NCI-H187 treated with DMSO at 0.1 percent for 48 hours (cell line): ENCODE results near the gene SSR2.
"Not testable (repeated sequence)": the region's sequence is repeated elsewhere in the genome, so short reads cannot be mapped to it uniquely, and the experiment has no call there.

ENCODE experiments used
- DNase-seq: peaks from one replicate; lab custom pipeline; 2025; lab: John Stamatoyannopoulos, UW

Gene SSR2

DNA sequence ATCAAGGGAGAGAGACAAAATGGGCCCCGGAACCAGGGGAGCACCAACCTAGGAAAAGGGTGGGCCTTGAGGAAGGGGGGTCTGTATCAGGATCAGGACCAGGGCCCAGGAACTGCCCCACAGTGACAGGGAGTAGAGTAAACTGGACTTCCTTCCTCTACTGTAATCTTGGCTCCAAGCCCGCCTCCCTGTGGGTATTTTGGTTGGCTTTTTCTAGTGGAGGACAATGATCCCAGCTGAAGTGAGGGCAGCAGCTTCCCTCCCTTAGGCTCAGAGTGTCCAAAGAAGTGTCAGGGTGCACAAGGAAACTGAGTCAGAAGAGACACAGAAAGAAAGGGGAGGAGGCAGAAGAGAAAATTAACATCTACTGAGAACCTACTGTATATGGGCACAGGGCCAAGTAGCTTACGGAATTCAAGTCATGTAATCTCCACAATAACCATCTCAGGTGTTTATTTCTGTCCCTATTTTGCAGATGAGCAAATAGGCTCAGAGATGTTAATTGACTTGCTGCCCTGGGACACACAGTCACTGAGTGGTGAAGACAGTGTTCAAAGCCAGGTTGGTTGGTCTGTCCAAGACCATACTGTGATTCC is 28.0 kb upstream of the SSR2 start:
- DNase-seq: no peak

DNA sequence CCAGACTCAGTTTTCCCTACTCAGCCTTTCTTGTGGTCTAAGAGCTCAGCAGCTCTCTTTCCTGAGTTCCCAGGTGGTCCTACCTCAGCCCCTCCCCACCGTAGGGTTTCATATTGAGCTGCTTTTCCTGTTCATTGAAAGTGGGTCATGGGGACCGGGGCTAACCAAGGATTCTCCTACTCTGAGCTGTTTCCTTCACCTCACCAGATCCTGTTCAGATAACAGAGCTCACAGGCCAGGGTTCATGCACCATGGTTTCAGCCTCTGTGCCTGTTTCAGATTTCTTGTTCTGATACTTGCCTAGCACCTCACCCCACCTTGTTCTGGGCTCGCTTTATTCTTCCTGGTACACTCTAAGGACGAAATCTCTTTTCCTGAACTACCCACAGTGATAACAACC is 24.3 kb upstream of the SSR2 start:
- DNase-seq: no peak

DNA sequence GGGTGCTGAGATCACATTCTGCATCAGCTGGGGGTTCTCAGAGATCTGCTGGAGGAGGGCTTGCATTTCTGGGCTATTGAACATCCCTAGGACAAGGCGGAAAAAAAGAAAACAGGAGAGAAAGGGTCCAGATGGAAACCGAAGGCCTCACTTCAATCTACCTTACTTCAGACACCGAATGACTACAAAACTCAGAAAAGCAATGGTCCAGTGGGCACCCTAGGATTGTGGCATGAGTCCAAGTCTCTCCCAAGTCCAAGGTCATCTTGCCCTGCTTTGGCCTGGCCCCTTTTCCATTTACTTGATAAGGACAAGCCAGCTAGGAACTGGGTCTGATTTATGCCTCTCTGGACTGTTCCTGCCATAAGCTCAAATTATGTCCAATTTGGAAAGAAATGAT is 22.1 kb upstream of the SSR2 start:
- no peak for DNase-seq

DNA sequence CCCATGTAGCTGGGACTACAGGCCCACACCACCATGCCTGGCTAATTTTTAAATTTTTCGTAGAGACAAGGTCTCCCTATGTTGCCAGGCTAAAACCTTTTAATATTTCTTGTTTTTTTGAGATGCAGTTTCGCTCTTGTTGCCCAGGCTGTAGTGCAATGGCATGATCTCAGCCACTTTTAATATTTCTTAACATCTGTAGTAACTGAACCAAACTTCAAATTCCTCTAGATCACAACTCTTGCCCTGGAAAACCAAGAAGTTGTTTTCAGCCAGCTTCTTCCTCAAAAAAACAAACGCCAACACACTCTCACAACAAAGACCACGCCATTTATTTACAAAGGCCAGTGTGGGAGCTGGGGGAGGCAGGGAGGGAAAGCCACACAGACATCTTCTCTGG is 14.2 kb upstream of the SSR2 start:
- DNase-seq: not testable (repeated sequence)

DNA sequence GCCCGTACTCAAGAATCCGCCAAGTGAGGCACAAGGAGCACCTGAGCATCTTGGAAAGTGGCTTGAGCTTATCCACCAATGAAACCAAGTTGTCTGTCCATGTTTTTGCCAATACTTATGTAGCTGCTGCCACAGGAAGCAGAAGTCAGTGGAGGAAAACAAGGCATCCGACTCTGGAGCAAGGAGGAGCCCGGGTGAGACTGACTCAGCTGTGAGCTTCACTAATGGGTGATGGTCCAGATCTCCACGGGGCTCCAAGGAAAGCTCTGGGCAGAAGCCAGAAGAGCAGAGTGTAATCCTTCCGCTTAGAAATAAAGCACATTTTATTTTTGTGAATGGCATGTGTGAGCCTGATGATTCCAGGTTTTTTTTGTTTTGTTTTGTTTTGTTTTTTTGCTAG is 12.3 kb upstream of the SSR2 start:
- DNase-seq: no peak

DNA sequence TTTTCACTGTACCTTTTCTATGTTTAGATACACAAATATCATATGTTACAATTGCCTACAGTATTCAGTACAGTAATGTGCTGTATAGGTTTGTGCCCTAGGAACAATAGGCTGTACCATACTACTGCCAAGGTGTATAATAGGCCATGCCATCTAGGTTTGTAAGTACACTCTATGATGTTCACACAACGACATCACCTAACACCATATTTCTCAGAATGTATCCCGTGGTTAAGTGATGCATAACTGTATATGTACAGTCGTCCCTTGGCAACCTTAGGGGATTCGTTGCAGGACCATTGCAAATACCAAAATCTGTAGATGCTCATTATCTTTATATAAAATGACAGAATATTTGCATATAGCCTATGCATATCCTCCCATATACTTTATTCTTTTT is 5.8 kb upstream of the SSR2 start:
- DNase-seq: no peak

DNA sequence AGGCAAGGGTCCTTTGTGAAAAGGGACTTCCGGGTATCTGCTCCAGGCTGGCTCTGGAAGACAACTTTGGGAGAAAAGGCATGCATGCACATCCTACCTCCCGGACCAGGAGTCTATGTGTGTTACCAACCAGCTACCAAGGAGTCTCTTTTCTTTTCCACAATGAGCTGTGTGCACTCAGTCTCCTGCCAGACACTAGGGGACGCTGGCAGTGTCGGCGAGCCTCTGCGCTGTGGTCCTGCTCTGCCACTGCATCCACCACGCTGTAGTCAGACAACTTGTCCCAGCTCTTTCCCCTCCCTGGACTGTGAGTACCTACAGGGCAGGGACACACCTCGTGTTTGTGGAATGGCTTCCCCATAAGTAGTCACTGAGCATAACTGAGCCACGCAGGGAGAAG is 5.1 kb upstream of the SSR2 start:
- DNase-seq: no peak

DNA sequence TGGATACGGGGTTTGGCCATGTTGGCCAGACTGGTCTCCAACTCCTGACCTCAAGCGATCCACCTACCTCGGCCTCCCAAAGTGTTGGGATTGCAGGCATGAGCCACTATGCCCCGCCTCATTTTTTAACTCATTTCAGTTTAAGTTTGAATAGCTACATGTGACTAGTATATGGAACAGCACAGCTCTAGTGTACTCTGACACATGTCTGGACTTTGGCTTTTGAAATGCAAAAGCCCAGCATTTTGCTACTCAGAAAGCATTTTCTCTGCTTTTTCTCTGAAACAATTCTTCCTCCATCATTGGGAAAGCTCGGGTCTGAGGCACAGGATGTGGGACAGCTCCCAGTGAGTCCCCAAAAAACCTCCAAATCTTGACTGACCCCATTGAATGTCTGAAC is 4.0 kb upstream of the SSR2 start:
- no peak for DNase-seq

DNA sequence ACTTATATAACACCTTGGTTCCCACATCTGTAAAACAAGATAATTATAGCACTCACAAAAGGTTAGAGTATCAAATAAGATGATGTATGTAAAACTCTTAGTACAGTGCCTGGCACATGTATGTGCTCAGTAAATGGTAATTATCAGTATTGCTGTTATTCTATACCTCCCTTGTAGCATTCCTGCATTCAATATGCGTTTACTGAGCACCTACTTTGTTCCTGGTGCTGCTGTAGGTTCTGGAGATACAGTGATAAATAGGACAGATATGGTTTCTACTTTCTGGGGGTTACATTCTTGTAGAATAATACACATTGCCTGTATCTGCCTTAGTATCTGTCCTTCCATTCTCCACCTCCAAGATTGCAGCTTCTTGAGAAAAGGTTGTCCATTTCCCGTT is 1.2 kb upstream of the SSR2 start:
- DNase-seq: no peak

DNA sequence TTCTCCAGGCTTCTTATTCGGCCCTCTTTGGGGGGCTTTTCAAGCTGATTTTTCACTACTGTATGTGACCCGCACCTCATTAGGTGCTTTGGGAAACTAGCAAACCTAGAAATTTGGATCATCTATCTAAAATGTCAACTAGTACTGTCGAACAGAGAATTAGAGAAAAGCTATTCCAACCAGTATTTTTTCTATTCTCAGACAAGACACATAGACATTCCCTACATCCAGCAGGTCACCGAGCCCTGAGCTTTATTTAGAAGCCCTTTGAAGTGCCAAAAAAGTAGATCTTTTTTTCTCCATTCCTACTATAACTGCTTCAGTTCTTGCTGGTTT is 310 bp upstream of the SSR2 start:
- DNase-seq: no peak

DNA sequence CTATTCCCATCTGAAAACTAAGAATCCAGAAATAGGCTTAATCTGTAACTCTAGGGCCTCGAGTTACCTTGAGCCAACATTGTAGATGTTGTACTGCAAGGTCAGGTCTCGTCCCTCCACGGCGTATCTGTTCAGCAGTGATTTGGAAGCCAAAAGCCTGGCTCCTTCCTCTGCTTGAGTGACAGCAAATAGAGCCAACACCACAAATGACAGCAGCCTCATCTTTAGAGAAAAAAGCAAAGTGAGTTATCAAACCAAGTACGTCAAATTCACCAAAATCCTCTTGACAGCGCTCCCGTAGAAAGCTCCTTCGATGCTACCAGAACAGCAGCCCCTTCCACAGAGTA is 832 bp downstream of the SSR2 start:
- no peak for DNase-seq

DNA sequence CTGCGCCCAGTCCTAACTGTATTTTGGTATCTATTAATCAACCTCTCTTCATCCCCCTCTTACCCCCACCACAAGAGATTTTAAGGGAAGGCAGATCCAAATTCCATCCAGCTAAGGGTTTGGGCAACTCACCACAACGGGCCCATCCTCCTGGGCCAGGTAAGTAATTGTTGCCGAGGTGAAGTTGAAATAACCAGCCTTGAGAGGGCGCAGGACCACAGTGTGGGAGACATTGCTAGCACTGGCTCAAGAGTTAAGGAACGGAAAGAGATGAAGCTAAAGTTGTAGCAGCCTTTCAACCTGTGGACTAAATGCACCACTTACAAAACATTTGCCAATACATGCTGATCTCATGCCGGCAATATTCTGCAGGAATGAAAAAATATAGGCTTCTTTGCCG is 5.9 kb downstream of the SSR2 start:
- DNase-seq: no peak

DNA sequence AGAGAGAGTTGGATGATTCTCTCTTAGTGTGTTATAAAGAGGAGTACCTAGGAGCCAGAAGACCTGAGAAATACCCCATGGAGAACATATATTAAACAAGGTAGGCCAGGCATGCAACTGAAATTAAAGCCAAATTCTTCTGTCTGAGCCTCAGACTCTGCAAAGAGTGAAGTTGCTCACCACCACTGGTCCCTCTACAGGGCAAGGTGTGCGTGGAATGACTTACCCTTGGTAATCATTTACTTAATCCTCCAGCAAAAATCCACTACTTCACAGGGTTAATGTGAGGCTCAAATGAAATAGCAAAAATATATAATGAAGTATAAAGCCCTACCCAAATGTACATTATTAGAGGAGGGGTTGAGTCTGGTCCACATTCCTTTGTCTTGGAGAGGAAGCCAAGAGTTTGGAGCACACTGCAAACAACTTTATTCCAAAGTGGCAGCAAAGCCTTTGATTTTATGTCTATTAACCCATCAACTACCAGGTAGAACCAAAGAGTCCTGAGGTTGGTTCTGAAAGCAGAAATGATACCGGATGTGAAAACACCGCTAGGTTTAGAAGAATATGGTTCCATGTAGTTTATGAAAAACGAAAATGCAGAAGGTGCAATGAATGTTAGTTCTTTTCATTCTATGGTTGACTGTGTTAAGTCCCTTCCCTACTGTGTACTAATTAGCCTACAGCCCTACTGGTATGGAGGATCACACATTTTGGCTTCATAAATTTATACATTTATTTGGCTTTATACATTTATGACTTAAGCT is 8.5 kb downstream of the SSR2 start:
- no peak for DNase-seq

DNA sequence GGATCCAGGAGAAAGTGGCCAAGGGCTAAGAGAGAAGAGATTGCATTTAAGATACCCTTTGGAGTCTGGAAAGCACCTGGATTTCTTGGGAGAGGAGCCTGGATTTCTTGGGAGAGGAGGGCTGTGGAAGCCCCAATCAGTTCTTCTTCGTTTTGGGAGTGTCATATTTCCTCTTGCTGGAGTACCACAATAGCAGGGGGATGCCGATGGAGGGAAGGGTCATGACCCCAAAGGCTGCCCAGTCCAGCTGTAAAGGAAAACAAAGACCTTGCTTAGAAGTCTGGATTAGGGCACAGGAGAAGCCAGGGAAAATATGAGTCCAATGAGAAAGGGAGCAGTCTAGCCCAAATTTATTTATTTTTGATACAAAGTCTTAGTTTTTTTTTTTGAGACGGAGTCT is 11.3 kb downstream of the SSR2 start:
- DNase-seq: no peak

DNA sequence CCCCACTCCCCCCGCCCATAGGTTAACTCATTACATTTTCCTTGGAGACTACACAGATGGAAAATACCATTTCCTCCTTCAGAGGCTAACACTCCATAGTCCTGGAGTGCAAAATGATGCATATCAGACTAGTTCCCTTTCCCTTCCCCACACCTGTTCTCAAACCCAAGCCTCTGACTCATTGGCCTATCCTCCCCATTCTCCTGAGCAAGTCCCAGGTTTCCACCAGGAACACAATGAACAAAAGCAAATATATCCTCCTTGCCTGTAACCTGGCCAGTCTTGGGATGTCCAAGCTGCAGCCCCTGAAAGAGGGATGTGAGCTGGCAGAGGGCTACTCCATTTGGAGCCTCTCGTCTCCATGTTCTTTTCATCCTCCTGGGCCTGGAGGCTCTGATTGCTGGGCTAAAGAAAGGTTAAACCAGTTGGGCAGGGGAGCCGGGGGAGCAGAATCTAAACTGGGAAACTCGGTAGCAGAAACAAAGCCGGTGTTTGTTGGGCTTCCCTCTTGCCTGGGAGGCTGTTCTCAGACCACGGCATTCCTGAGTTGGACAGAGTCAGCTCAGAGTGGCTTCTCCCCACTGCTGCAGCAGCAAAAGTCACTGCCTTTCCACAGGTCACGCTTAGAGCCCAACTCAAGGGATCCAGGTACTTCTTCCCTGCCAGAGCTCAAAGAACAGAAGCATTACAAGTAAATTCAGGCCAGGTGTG is 13.9 kb downstream of the SSR2 start:
- no peak for DNase-seq

DNA sequence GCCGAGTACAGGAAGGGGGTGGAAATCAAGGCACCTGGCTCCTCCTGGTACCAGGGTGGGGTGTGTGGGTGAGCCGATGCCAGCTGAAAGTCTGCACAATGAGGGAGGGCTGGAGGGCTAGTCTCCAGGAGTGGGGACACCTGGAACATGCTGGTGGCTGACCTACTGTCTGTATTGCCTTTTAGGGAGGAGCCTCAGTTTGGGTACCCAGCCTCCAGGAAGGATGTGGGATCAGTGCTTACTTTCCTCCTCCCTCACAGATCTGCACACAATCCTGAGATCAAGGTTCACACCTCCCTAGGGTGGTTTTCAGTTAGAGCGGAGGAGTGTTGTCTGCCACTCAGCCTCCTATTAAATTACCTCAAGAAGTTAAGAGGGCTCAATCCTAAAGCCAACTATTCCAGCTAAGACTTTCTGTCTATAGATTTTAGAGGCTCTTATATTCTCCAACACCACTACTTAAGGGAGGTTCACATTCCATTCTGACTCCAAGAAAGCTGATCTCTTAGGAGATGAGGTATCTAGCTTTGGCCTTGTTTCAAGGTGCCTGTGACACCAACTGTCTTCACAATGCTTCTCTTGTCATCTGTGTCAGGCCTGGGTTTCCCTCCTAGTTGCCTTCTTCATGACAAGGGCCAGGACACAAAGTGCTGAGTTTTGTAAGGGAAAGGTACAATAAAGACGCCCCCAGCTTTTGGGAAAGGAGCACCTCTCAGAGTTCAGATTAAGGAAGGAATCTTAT is 15.7 kb downstream of the SSR2 start:
- DNase-seq: no peak

DNA sequence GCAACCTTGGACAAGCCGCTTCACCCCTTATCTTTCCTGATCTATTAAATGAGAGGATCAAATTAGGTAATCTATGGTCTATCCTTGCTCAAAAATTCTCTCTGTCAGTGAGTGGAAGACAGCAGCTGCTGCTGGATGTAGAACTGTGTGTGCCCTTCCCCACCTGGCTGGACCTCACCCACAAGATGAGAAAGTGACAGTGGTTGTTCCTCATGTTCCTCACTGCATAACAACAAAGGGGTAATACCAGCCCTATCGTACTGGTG is 16.9 kb downstream of the SSR2 start:
- no peak for DNase-seq

DNA sequence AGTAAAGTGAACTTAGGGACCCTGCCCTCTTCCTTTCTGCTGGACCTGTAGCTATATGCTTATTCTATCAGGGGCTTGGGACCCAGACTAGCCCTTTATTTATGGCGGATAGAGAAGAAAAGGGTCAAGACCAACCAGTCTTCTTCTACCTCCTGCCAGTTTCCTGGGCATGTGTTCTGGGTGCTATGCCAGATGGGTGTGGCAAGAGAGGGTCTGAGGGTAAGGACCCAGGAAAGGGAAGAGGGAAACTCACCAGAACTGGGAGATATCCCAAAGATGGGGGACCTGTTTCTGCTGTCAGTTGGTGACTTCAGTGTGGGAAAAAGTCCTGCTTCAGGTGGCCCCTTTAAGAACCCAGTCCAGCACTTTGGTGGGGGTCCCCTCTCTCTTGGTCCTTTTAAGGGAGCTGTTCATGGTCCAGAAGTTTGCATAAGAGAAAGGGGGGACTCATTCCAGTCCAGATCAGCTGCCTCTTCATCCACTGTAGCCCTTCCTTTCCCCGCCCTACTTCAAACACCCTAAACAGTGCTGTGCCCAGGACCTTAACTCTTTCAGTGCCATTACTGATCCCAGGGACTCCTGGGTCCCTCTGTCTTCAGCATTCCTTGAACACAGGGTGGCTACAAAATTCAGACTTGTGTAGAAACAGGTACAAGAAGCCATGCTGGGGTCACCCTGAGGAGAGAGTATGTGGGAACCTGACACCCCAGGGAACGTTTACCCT is 18.4 kb downstream of the SSR2 start:
- no peak for DNase-seq

DNA sequence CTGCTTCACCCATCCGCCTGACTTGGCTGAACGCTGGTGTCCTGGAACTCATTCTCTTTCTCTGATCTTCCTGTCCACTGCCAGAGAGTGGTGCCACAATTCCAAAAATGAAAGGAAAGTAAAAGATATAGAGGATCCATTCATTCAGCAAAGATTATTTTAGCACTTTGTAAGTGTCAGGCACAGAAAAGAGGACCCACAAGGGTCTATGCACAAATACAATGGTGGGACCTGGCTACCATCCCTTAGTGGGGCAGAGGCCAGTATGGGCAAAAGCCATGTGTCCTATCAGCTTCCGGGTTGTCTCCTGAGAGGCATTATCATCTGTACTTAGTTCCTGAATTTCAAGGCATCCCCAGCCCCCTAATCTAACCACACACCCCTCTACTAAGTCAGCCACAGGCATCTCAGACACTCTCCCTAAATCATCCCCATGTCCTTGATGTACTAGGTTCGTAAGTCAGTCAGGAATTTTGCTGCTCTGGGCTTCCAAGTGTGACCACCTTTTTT is 19.0 kb downstream of the SSR2 start:
- no peak for DNase-seq

DNA sequence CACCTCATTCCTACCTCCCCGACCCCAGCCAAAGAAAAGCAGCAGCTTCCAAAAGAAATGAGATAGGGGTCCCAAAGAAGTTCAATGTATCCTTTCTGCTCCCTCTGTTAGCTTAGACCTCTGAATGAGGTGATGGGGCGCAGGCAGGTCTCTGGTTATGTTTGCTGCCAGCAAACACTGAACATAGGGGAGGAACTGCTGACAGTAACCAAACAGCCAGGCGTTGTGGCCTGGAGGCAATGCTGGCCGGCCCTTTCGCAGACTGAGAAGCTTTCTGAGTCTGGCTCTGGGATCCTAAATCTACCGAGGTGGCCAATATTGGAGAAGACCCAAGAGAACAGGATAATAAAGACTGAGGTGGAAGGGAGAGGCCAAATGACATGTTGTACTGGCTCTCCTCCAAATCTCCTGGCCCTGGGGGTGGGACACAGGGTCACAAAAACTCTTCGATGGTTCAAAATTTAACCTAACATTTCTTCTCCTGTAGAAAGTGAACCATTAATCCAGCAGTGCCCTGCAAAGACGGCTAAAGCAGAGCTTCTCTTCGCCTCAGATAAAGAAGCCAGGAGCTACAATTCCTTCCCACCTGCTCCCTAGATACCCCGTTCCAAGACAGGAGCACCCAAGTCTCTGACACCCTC is 19.6 kb downstream of the SSR2 start:
- no peak for DNase-seq

DNA sequence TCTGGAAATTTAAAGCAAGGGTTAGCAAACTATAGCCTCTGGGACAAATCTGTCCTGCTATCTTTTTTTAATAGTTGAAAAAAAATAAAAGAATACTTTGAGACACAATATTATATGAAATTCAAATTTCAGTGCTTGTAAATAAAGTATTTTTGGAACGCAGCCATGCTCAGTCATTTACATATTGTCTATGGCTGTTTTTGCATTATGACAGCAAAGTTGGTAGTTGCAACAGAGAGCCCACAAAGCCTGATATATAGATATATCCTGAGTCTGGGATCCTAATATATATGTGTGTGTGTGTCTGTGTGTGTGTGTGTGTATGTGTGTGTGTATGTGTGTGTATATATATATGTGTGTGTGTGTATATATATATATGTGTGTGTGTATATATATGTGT is 20.8 kb downstream of the SSR2 start:
- no peak for DNase-seq

DNA sequence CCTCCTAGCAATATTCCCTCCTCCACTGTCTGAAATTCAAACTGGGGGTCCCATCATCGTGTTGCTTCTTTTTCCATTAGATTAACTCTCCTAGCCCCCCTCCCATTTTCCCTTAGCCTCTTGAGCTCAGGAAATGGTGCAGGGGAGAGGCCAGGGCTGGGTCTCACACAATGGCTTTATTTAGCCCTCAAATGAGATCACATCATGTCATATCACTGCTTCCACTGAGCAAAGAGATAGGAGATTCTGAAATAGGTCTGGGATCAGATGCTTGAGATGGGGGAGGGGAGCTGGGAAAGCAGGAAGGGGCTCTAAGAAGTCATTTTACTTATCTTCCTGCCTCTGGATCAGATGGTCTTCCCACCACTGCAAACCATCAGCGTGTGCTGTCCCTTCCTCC is 24.6 kb downstream of the SSR2 start:
- DNase-seq: no peak
